ENCODE measurements around the gene TMEM26.

TMEM26 gene

GRCh38 chr10:61458031-61458430, 4.8 kb upstream of the TMEM26 start:
- no peak for DNase-seq

- DNase-seq, result no peak
Measured at GRCh38 chr10:61456095-61456789, 3.1 kb upstream of the TMEM26 start.

GRCh38 chr10:61455656-61456055, 2.5 kb upstream of the TMEM26 start:
- no peak for DNase-seq

- DNase-seq, result no peak
Measured at GRCh38 chr10:61454541-61454940, 1.4 kb upstream of the TMEM26 start.

GRCh38 chr10:61452151-61452651, 980 bp downstream of the TMEM26 start:
- DNase-seq, result no peak

GRCh38 chr10:61451357-61451756, 1.8 kb downstream of the TMEM26 start:
- no peak for DNase-seq

- DNase-seq, result no peak
Measured at GRCh38 chr10:61448841-61449600, 4.2 kb downstream of the TMEM26 start.

GRCh38 chr10:61448091-61448490, 5.1 kb downstream of the TMEM26 start:
- DNase-seq, result no peak

- DNase-seq, result no peak
Measured at GRCh38 chr10:61439058-61439609, 14.0 kb downstream of the TMEM26 start.

- DNase-seq, result no peak
Measured at GRCh38 chr10:61438141-61438988, 14.8 kb downstream of the TMEM26 start.

- no peak for DNase-seq
Measured at GRCh38 chr10:61423178-61423577, 30.0 kb downstream of the TMEM26 start.

- DNase-seq, result no peak
Measured at GRCh38 chr10:61417661-61418060, 35.5 kb downstream of the TMEM26 start.

GRCh38 chr10:61415824-61416223, 37.4 kb downstream of the TMEM26 start:
- no peak for DNase-seq

- no peak for DNase-seq
Measured at GRCh38 chr10:61411706-61412105, 41.5 kb downstream of the TMEM26 start.

- no peak for DNase-seq
Measured at GRCh38 chr10:61410353-61411070, 42.7 kb downstream of the TMEM26 start.

GRCh38 chr10:61409157-61409556, 44.0 kb downstream of the TMEM26 start:
- no peak for DNase-seq

GRCh38 chr10:61408105-61408504, 45.1 kb downstream of the TMEM26 start:
- no peak for DNase-seq

GRCh38 chr10:61406736-61407135, 46.4 kb downstream of the TMEM26 start:
- no peak for DNase-seq

GRCh38 chr10:61406242-61406641, 46.9 kb downstream of the TMEM26 start:
- DNase-seq, result no peak

GRCh38 chr10:61404751-61405150, 48.4 kb downstream of the TMEM26 start:
- no peak for DNase-seq

- no peak for DNase-seq
Measured at GRCh38 chr10:61400524-61400923, 52.7 kb downstream of the TMEM26 start.

GRCh38 chr10:61399406-61399805, 53.8 kb downstream of the TMEM26 start:
- no peak for DNase-seq
